ENCODE data around the gene SULT1C4.

Gene SULT1C4

GRCh38 chr2:108390340-108390739 is 12.6 kb downstream of the SULT1C4 start:
- Histone ChIP-seq H3K27ac (ENCODE audit: low read length) (no peak overlapping the region), H3K9ac (ENCODE audit: low read depth, low read length) (no peak overlapping the region), H3K4me1 (ENCODE audit: insufficient read depth, low read length) (no peaks in the 10 kb centered on the region), H3K4me3 (ENCODE audit: low read depth in 1 of 2, low read length in 2 of 2) (no peak overlapping the region), H2AFZ (ENCODE audit: low read depth, low read length) (no peak overlapping the region), H3K36me3 (ENCODE audit: insufficient read depth, low read length) (no peaks in the 10 kb centered on the region), H4K20me1 (ENCODE audit: insufficient read depth, low read length) (no peaks in the 10 kb centered on the region), H3K27me3 (ENCODE audit: insufficient read depth, low read length, poor library complexity) (no peaks in the 10 kb centered on the region), H3K4me2 (ENCODE audit: insufficient read depth, low read length) (no peak overlapping the region), H3K79me2 (ENCODE audit: insufficient read depth, low read length) (no peaks in the 10 kb centered on the region), H3K9me3 (ENCODE audit: insufficient read depth, low read length, severe bottlenecking) (no peaks in the 10 kb centered on the region)
- TF ChIP-seq CTCF (IDR thresholded peaks at IDR 0.05; ENCODE audit: borderline replicate concordance, extremely low read depth, low read length, poor library complexity, severe bottlenecking) = no peak
- no peak for TF ChIP-seq EZH2 (IDR thresholded peaks at IDR 0.05; ENCODE audit: borderline replicate concordance, low read depth, low read length, severe bottlenecking)
- ATAC-seq (ENCODE audit: insufficient read depth, low read depth) = no peak
- no peak for DNase-seq

- ATAC-seq (ENCODE audit: insufficient read depth, low read depth) (no peak), DNase-seq (no peak)
- Histone ChIP-seq H3K4me1 (ENCODE audit: insufficient read depth, low read length) (no peaks in the 10 kb centered on the region), H3K9me3 (ENCODE audit: insufficient read depth, low read length, severe bottlenecking) (no peaks in the 10 kb centered on the region), H3K27me3 (ENCODE audit: insufficient read depth, low read length, poor library complexity) (no peaks in the 10 kb centered on the region), H3K79me2 (ENCODE audit: insufficient read depth, low read length) (no peaks in the 10 kb centered on the region), H3K36me3 (ENCODE audit: insufficient read depth, low read length) (no peaks in the 10 kb centered on the region), H3K27ac (ENCODE audit: low read length) (no peak overlapping the region), H3K4me2 (ENCODE audit: insufficient read depth, low read length) (no peak overlapping the region), H2AFZ (ENCODE audit: low read depth, low read length) (no peak overlapping the region), H3K9ac (ENCODE audit: low read depth, low read length) (no peak overlapping the region), H4K20me1 (ENCODE audit: insufficient read depth, low read length) (no peaks in the 10 kb centered on the region), H3K4me3 (ENCODE audit: low read depth in 1 of 2, low read length in 2 of 2) (no peak overlapping the region)
- TF ChIP-seq CTCF (IDR thresholded peaks at IDR 0.05; ENCODE audit: borderline replicate concordance, extremely low read depth, low read length, poor library complexity, severe bottlenecking) (no peak), EZH2 (IDR thresholded peaks at IDR 0.05; ENCODE audit: borderline replicate concordance, low read depth, low read length, severe bottlenecking) (no peak)
Measured at GRCh38 chr2:108392029-108392428, 14.3 kb downstream of the SULT1C4 start.

GRCh38 chr2:108393197-108393596 is 15.4 kb downstream of the SULT1C4 start:
- DNase-seq (no peak), ATAC-seq (ENCODE audit: insufficient read depth, low read depth) (no peak)
- Histone ChIP-seq H3K9me3 (ENCODE audit: insufficient read depth, low read length, severe bottlenecking) (no peaks in the 10 kb centered on the region), H3K36me3 (ENCODE audit: insufficient read depth, low read length) (no peaks in the 10 kb centered on the region), H3K4me3 (ENCODE audit: low read depth in 1 of 2, low read length in 2 of 2) (no peak overlapping the region), H3K27ac (ENCODE audit: low read length) (no peak overlapping the region), H2AFZ (ENCODE audit: low read depth, low read length) (no peak overlapping the region), H3K4me1 (ENCODE audit: insufficient read depth, low read length) (no peaks in the 10 kb centered on the region), H3K27me3 (ENCODE audit: insufficient read depth, low read length, poor library complexity) (no peaks in the 10 kb centered on the region), H3K4me2 (ENCODE audit: insufficient read depth, low read length) (no peak overlapping the region), H3K79me2 (ENCODE audit: insufficient read depth, low read length) (no peaks in the 10 kb centered on the region), H3K9ac (ENCODE audit: low read depth, low read length) (no peak overlapping the region), H4K20me1 (ENCODE audit: insufficient read depth, low read length) (no peaks in the 10 kb centered on the region)
- TF ChIP-seq CTCF (IDR thresholded peaks at IDR 0.05; ENCODE audit: borderline replicate concordance, extremely low read depth, low read length, poor library complexity, severe bottlenecking) (no peak), EZH2 (IDR thresholded peaks at IDR 0.05; ENCODE audit: borderline replicate concordance, low read depth, low read length, severe bottlenecking) (no peak)

- peaks cover 15% of the 10 kb centered on the region for H3K9me3 ChIP-seq (ENCODE audit: insufficient read depth, low read length, severe bottlenecking)
- ATAC-seq (ENCODE audit: insufficient read depth, low read depth) = no peak
- no peak overlapping the region for H3K9ac ChIP-seq (ENCODE audit: low read depth, low read length)
- H3K27me3 ChIP-seq (ENCODE audit: insufficient read depth, low read length, poor library complexity) = no peaks in the 10 kb centered on the region
- TF ChIP-seq EZH2 (IDR thresholded peaks at IDR 0.05; ENCODE audit: borderline replicate concordance, low read depth, low read length, severe bottlenecking) (no peak), CTCF (IDR thresholded peaks at IDR 0.05; ENCODE audit: borderline replicate concordance, extremely low read depth, low read length, poor library complexity, severe bottlenecking) (no peak)
- H3K4me1 ChIP-seq (ENCODE audit: insufficient read depth, low read length) = no peaks in the 10 kb centered on the region
- H4K20me1 ChIP-seq (ENCODE audit: insufficient read depth, low read length) = no peaks in the 10 kb centered on the region
- no peak overlapping the region for H3K27ac ChIP-seq (ENCODE audit: low read length)
- no peak for DNase-seq
- no peaks in the 10 kb centered on the region for H3K79me2 ChIP-seq (ENCODE audit: insufficient read depth, low read length)
- no peak overlapping the region for H3K4me3 ChIP-seq (ENCODE audit: low read depth in 1 of 2, low read length in 2 of 2)
- no peaks in the 10 kb centered on the region for H3K36me3 ChIP-seq (ENCODE audit: insufficient read depth, low read length)
- no peak overlapping the region for H2AFZ ChIP-seq (ENCODE audit: low read depth, low read length)
- no peak overlapping the region for H3K4me2 ChIP-seq (ENCODE audit: insufficient read depth, low read length)
Measured at GRCh38 chr2:108395155-108395554, 17.4 kb downstream of the SULT1C4 start.
